GM10248 (cell line): Measurements from ENCODE around the gene ERG.

Experiments
- CTCF ChIA-PET: fragments of 300-600 bp; sonication (Branson Sonifier 250); formaldehyde crosslinking; extraction: SDS; loops from one replicate; lab custom pipeline; 2021; ENCODE audit warnings: antibody characterized with exemption; lab: Yijun Ruan, JAX
- POLR2A ChIA-PET: fragments of 350-650 bp; sonication (Branson Sonifier 250); formaldehyde crosslinking; extraction: SDS; loops from one replicate; lab custom pipeline; 2020; ENCODE audit warnings: antibody characterized with exemption; lab: Yijun Ruan, JAX
- DNase-seq: peaks from one replicate; pipeline ENCODE4 v3.0.0; 2012; ENCODE audit errors: extremely low spot score
- CTCF ChIP-seq: IDR thresholded peaks from 2 replicates; pipeline ENCODE4 v1.5.1; 2012; ENCODE audit warnings: mild to moderate bottlenecking, low read depth; ENCODE audit errors: extremely low read depth, missing control alignments, control extremely low read depth

ERG gene

GRCh38 chr21:38498057-38498833 lies at the start of gene ERG:
Gene ERG (minus strand): TSS chr21:38498477. CDS start chr21:38498380, 97 bp downstream.
- CTCF ChIA-PET: no interaction called here
- no peak for TF ChIP-seq CTCF
- no peak for DNase-seq
- POLR2A ChIA-PET: no interaction called here

- ChIA-PET CTCF (interaction anchor here (1.1 kb wide), 1 partner anchor 23 kb away, joined by 3 read pairs; no protein-coding TSS in a partner anchor), POLR2A (no interaction called here)
- no peak for TF ChIP-seq CTCF
- no peak for DNase-seq
Observed at GRCh38 chr21:38544661-38545060, 46.4 kb upstream of the ERG start.

DNA sequence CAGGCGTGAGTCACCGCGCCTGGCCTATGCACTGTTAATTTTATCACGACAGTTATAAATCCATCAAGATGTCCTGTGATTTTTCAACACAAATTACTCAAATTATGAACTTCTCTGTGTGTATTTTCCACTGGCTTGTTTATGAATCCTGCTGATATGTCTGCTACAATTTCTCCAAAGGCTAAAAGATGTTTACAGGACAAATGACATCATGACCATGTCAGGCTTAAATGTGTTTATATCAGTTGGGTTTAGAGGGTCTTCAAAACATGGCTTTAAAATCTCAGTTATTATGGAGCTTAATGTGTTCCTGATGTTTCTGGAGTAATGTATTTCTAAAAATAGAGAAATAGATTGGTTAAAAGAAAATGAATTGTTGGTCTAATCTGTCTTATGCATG lies 44.0 kb upstream of the ERG start:
- CTCF ChIA-PET: no interaction called here
- TF ChIP-seq CTCF: no peak
- POLR2A ChIA-PET: no interaction called here
- no peak for DNase-seq

GRCh38 chr21:38538353-38538752 lies 40.1 kb upstream of the ERG start:
- POLR2A ChIA-PET: no interaction called here
- CTCF ChIA-PET: no interaction called here
- no peak for DNase-seq
- TF ChIP-seq CTCF: no peak

- CTCF ChIA-PET: interaction anchor here (1.2 kb wide), 1 partner anchor 11 kb away, joined by 3 read pairs; no protein-coding TSS in a partner anchor
- DNase-seq: no peak
- POLR2A ChIA-PET: no interaction called here
- TF ChIP-seq CTCF: no peak
Observed at GRCh38 chr21:38534591-38534990, 36.3 kb upstream of the ERG start.

GRCh38 chr21:38533887-38534286 lies 35.6 kb upstream of the ERG start:
- ChIA-PET CTCF (interaction anchor here (1.2 kb wide), 1 partner anchor 10 kb away, joined by 3 read pairs; no protein-coding TSS in a partner anchor), POLR2A (no interaction called here)
- no peak for TF ChIP-seq CTCF
- no peak for DNase-seq
